Measurements from ENCODE around the gene RIPOR3. TPM values are rescaled to one million over a fixed set of nuclear protein-coding genes. Genes with fewer than 3 reads are reported as not detected.

Gene RIPOR3
- polyA plus RNA-seq, 1 experiment = 11.5 TPM

- DNase-seq (ENCODE audit: low read depth, low spot score) = no peak
- ChIA-PET POLR2A (no interaction called here), CTCF (interaction anchor here (0.6 kb wide), 1 partner anchor 385 kb away, joined by 4 read pairs; no protein-coding TSS in a partner anchor)
- H3K27ac ChIP-seq (ENCODE audit: low read depth, low read length) = peak overlapping the region; percentile 22
- no peaks in the 10 kb centered on the region for H3K9me3 ChIP-seq (ENCODE audit: control insufficient read depth, insufficient read depth, low read length)
- no peak for TF ChIP-seq CTCF (IDR thresholded peaks at IDR 0.05; ENCODE audit: low read depth, low read length)
- H3K4me3 ChIP-seq (ENCODE audit: low read depth, low read length) = no peak overlapping the region
- H3K27me3 ChIP-seq (ENCODE audit: control insufficient read depth, insufficient read depth, low read length) = no peaks in the 10 kb centered on the region
These were observed 128.0 kb downstream of the RIPOR3 start for GRCh38 chr20:50563133-50563944.

DNA sequence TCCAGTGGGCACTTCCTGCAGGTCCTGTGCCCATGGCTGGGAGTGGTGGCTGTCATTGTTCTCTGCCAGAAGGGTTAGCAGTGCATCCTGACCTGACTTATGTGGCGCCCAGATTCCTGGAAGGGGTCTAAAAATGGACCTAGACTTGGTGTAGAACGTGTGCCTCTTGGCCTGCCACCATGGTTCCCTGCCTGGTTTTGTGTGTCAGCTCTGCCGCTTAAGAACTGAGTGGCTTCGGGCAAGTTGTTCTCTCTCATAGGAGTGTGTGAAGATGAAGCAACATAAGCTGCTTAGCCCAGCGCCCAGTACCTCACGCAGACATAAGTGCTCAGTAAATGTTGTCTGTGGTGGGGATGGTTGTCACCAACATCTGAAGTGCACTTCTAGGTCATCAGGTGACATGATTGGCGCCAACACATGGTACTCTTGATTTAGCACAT is 129.1 kb downstream of the RIPOR3 start:
- POLR2A ChIA-PET = interaction anchor here (1.6 to 2.1 kb wide), 3 partner anchors 28 to 52 kb away, joined by 4 to 12 read pairs (median 7); partner anchors contain the start of gene PTPN1
- no peak for TF ChIP-seq CTCF (IDR thresholded peaks at IDR 0.05; ENCODE audit: low read depth, low read length)

GRCh38 chr20:50561379-50562078 is 129.8 kb downstream of the RIPOR3 start:
- peak overlapping the region; percentile 95 for H3K27ac ChIP-seq (ENCODE audit: low read depth, low read length)
- no peaks in the 10 kb centered on the region for H3K27me3 ChIP-seq (ENCODE audit: control insufficient read depth, insufficient read depth, low read length)
- no peaks in the 10 kb centered on the region for H3K9me3 ChIP-seq (ENCODE audit: control insufficient read depth, insufficient read depth, low read length)
- CTCF ChIA-PET = interaction anchor here (1.2 kb wide), 1 partner anchor 9 kb away, joined by 5 read pairs; no protein-coding TSS in a partner anchor
- POLR2A ChIA-PET = interaction anchor here (0.5 to 2.1 kb wide), 10 partner anchors 11 to 531 kb away, joined by 3 to 12 read pairs (median 3); partner anchors contain the start of gene PTPN1
- H3K4me3 ChIP-seq (ENCODE audit: low read depth, low read length) = 0 out of 2 replicates have a peak overlapping the region, but pooled peaks have one; percentile 4
- no peak for TF ChIP-seq CTCF (IDR thresholded peaks at IDR 0.05; ENCODE audit: low read depth, low read length)
- DNase-seq (ENCODE audit: low read depth, low spot score) = peak; percentile 90

More for the DNA sequence above, 129.1 kb downstream of the RIPOR3 start:
- no peaks in the 10 kb centered on the region for H3K27me3 ChIP-seq (ENCODE audit: control insufficient read depth, insufficient read depth, low read length)
- H3K4me3 ChIP-seq (ENCODE audit: low read depth, low read length) = no peak overlapping the region
- H3K27ac ChIP-seq (ENCODE audit: low read depth, low read length) = peak overlapping the region; percentile 95
- DNase-seq (ENCODE audit: low read depth, low spot score) = no peak
- CTCF ChIA-PET = no interaction called here
- H3K9me3 ChIP-seq (ENCODE audit: control insufficient read depth, insufficient read depth, low read length) = no peaks in the 10 kb centered on the region

GRCh38 chr20:50560867-50561266 is 130.5 kb downstream of the RIPOR3 start:
- no peak overlapping the region for H3K4me3 ChIP-seq (ENCODE audit: low read depth, low read length)
- ChIA-PET POLR2A (interaction anchor here (0.5 to 2.1 kb wide), 10 partner anchors 11 to 530 kb away, joined by 3 to 12 read pairs (median 3); partner anchors contain the start of gene PTPN1), CTCF (interaction anchor here (1.2 kb wide), 1 partner anchor 9 kb away, joined by 5 read pairs; no protein-coding TSS in a partner anchor)
- DNase-seq (ENCODE audit: low read depth, low spot score) = no peak
- TF ChIP-seq CTCF (IDR thresholded peaks at IDR 0.05; ENCODE audit: low read depth, low read length) = no peak
- H3K27me3 ChIP-seq (ENCODE audit: control insufficient read depth, insufficient read depth, low read length) = no peaks in the 10 kb centered on the region
- no peaks in the 10 kb centered on the region for H3K9me3 ChIP-seq (ENCODE audit: control insufficient read depth, insufficient read depth, low read length)
- H3K27ac ChIP-seq (ENCODE audit: low read depth, low read length) = peak overlapping the region; percentile 89

Data from AG04450 (cell line).